ENCODE measurements around the gene VPS36. TPM values are rescaled to one million over a fixed set of nuclear protein-coding genes. Genes with fewer than 3 reads are reported as not detected.
A peak's percentile ranks its signal among the peaks of the same experiment; 100 is the strongest.
"Not testable (repeated sequence)": the region's sequence is repeated elsewhere in the genome, so short reads cannot be mapped to it uniquely, and the experiment has no call there.

The VPS36 gene
- total RNA-seq, 1 donor from 2014 or later: 20.8 TPM

DNA sequence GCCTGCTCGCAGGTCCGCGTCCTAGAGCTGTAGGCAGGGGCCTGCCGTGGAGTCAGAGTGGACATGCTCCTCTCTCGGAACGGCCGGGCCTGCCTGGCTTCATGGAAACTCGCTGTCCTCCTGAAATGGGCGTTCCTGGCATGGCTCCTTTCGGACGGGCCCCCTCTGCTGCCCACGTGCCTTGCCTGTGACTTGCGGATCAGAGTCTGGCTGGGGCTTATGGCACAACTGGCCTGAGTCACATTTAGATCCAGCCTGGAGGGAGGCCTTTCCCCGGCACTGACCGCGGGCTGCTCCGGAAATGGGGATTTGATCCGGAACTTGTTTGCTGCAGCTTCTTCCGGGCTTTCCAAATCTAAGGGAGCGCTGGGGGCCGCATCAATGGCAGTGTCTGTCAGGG is 72.5 kb downstream of the VPS36 start:
- DNase-seq (ENCODE audit: low read depth, low spot score): no peak

- no peak for DNase-seq (ENCODE audit: low read depth, low spot score)
Observed at GRCh38 chr13:52374873-52375411, 75.5 kb downstream of the VPS36 start.

- peak; percentile 20 for DNase-seq (ENCODE audit: low read depth, low spot score)
Observed at GRCh38 chr13:52374389-52374788, 76.0 kb downstream of the VPS36 start.

GRCh38 chr13:52373277-52373676 is 77.2 kb downstream of the VPS36 start:
- not testable (repeated sequence) for DNase-seq (ENCODE audit: low read depth, low spot score)

DNA sequence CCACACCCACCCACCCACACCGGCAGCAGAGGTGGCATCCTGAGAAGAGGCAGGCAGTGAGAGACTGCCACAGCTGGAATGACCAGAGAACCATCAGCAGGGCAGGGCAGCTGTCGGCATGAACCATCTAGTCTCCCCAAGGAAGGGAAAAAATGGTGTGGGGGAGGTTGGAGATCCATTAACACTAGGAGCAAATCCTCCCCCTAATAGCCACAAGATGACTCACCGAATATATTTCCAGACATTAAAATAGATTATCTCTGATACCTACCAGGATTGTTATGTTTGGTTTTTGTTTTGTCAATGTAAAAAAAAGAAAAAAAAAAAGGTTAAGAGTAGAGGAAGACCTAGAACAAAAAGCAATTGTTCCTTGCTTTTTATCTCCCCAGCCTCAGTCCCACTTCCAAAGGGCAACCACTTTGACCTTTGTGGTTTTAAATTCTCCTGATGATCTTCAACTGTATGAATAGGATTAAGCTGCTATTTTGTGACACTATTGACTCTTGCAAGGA is 78.6 kb downstream of the VPS36 start:
- DNase-seq (ENCODE audit: low read depth, low spot score): peak; percentile 15

DNA sequence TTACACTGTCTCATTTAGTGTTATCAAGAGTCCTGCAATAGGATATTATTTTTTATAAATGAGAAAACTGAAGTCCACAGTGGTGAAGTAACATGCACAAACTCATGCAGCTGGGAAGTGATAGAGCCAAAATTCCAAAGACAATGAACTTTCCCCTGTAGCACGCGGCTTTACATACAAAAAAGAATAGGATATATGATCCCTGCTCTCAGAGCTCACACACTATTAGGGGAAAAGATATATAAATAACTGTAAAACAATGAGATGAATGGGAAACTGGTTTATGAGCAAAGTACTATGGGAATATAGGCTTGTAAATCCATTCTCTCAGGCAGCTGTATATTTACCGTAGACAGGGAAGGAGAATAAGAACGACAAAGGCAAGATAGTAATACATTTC is 84.1 kb downstream of the VPS36 start:
- DNase-seq (ENCODE audit: low read depth, low spot score): no peak

Other genes with a start within 250 kb of the VPS36 start
- gene THSD1, start 44.5 kb downstream of the VPS36 start, total RNA-seq: 28.1 and 44.6 TPM in 2 replicates
- 27.4 and 45.2 TPM in 2 replicates for gene CKAP2, start 4.8 kb upstream of the VPS36 start, total RNA-seq
- 3.4 and 4.3 TPM in 2 replicates for gene HNRNPA1L2, start 191.8 kb upstream of the VPS36 start, total RNA-seq
- gene SUGT1, start 202.2 kb upstream of the VPS36 start, total RNA-seq: 59.0 and 111 TPM in 2 replicates

Measured in pulmonary artery endothelial cell (primary cell).